Stimulated activated CD4-positive, alpha-beta T cell treated with anti-CD3 and anti-CD28 coated beads, Interleukin-12 subunit alpha, Interleukin-12 subunit beta, amount 100 ng/mL, for 4 hours (primary cell): ENCODE measurements around the gene SLC1A1.

Experiments used
- DNase-seq: peaks from one replicate; pipeline ENCODE4 v3.0.0-alpha.2; 2020

Gene SLC1A1

DNA sequence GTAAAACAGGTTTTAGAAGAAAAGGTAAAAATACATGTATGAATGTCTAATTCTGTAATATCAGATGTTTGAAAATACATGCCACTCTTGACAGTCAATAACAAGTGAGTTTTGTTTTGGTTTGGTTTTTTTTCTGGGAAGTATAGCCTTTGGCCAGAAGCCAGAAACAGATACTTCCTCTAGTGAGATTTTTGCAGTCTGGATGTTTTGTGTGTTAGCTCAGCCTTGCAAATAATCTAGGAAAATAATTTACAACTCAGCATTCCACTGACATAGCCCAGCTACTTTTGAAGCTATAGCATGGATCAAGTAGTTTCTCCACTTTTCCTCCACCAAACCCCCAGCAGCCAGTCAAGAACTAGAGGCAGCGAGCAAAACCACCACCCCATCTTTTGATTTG is 56.7 kb downstream of the SLC1A1 start:
- DNase-seq = no peak

DNA sequence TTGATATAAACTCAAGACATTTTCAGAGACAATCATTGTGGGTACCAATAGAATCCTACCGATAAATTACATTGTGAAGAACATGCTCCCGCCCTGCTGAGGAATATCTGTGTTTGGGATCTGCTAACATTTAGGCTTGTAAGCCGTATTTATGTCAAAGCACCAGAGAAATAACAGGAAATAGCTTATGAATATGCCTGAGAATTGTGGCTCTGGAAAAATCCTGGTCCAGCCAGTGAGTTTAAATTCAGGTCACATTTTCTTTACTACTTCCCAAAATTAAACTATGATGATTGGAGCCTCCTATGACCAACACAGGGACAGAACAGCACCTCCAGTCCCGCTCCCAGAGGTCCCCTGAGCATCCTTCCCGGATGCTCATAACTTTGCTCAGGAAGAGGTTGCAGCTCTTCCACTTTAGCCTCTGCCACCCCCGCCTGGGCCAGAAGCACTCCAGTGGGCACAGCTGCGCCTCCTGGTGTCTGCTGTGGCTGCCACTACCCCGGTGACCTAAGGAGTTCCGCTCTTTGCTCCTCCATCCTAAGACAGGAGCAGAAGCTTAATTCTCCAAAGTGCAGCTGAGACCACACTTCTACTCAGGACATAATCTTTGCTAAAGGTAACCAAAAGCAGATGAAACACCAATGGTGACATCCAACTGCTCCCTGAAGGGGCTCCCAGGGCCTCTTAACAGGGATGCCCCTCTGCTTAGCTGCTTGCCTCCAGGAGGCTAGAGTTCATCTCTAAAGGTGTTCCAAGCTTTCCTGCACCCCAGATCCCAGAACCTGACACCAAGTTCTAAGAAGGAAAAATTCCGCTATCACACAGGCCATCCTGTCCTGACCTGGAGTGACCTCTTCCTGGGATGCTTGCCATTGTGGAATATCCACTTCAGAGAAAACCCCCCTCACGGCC is 58.8 kb downstream of the SLC1A1 start:
- DNase-seq = no peak

DNA sequence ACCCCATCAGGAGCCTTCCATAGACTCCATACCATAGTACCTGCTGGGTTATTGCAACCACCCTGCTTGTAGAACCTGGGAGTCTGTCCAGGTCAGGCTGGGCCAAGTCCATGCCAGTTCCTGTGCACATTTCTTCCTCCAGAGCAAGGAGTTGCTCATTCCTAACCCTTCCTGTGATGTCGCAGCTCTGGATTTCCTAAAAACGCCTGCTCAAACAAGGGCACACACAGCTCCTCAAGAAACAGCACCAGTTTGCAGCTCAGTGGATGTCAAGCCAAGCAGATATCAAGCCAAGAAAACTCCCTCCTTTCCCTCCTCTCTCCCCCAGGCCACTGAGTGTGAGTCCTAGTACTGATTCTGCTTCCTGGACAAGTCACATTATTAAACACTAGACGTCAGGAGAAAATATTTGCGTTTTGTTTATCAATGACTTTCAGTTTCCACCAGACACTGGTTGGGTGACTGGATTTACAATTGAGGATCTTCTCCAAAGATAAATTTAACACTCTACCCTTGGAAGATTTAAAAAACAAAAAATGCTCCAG is 59.6 kb downstream of the SLC1A1 start:
- no peak for DNase-seq

DNA sequence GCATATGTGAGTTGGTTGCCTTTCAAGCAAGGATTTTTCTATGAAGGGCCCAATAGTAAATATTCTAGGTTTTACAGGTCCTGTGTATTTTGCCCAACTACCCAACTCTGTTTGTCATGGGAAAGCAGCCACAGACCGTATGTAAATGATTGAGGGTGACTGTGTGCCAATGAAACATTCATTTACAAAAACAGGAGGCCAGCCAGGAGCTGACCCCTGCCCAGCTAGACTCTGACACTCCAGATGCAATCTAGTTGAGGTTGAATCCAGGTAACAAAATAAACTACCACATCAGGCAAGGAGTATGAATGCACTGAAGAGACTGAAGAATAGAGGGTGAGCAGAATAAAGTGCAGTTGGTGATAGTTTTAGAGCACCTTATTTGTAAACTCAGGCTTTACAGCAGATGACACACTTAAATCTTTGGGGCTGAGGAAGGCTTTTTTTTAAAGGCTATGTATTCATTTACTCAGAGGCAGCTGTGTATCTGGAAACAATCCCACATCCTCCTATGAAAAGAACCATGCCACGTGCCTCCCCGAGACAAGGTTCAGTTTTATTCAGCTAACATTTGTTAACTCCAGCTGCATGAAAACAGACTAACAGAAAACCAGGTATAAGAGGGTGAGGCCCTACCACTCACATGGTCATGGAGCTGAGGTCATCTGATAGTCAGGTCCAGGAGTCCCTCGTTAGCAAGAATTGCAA is 60.7 kb downstream of the SLC1A1 start:
- DNase-seq = no peak

DNA sequence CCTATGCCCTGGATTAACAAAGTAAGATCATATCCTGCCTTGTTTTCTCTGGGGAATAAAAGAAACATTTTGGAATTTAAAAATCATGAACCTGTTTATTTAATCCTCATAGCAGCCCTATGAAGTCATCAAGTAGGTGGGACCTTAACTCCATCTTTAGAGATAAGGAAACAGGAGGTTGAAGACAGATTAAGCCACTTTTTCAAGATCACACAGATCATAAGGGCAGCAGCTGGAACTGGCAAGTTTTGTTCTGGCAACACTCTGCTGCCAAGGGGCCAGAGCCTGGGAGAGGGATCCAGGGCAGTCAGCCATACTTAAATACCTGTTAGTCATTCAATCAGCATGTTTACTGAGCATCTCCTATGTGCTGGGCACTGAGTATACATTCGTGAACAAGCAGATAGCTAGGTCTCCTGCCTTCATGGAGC is 63.7 kb downstream of the SLC1A1 start:
- no peak for DNase-seq

DNA sequence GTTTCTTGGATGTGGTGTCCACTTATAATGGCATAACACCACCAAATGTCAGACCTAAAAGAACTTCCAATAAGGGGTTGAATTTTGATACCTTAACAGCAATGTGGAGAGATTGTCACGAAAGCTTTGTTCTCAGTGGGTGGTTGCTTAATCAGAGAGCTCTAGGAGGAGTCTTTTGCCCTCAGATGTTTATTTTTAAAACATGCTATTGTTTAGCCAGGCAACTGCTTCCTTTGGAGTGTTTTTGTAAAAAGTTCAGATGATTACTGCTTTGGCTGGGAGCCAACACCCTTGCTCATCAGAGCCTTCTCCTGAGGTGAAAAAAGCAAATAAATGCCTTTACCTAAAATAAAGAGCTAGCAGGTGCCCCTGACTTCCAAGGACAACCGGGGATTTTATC is 65.0 kb downstream of the SLC1A1 start:
- DNase-seq = no peak

DNA sequence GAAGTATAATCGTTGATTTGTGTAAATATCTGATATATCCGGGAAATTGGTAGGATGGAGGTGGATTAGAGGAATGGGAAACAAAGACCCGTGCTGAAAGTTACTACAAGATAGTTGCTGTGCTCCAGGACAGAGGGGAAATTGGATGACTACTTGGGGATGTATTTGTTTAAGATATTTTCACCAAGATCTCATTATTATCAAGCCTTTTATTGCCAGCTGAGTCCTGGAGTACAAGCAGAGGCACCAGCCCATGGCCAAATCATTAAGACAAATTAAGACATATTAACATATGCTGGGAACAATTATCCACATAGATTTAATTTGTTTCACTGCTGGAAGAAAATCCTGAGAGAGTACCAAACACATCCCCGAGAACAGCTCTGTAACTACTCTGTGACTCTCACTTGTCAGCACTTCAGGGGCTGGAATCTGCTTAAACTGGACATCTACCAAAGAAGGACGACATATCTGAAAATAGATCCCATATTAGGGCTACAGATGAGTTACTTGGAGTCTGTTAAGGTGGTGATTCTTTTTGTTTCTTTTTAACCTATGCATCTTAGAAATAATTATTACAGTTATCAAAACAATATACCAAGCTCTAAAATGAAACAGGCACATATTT is 68.2 kb downstream of the SLC1A1 start:
- no peak for DNase-seq

DNA sequence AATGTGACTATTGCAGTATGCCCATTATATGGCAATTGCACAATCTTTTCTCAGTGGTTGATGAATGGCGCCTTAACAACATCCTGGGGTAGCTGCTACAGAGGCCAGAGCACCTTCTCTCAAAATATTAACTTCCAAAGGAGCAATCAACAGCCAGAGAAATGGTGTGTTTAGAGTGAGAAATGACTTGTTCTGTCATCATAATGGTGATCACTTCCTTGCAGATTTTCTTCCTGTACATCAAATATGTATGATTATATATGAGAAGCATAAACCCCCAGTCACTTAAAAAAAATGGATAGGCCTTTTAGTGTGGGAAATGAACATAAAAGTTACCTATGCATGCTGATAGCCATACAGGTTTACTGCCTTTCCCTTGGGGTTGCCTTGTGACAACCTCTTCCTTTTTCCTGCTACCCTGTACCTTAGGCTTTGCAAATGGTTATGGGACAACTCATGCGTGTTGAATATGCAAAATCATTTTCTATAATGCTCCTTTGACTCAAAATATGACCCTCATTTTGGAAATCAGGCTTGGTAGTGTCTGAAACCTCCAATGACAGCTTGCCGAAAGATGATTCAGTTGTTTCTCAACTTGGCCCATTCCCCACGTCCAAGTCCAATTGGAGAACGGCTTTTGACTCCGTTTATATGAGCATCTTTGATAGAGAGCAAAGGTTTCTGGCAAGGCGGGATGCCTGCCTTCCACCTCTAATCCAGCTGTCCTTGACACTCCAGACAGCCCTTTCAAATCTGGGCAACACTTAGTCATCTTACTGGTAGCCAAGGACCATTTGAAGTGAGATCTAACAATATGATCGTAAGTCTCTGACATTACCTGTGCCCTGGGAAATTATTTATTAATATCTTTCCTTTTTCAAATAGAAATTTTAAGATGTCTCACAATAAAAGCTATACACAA is 69.3 kb downstream of the SLC1A1 start:
- DNase-seq = no peak

DNA sequence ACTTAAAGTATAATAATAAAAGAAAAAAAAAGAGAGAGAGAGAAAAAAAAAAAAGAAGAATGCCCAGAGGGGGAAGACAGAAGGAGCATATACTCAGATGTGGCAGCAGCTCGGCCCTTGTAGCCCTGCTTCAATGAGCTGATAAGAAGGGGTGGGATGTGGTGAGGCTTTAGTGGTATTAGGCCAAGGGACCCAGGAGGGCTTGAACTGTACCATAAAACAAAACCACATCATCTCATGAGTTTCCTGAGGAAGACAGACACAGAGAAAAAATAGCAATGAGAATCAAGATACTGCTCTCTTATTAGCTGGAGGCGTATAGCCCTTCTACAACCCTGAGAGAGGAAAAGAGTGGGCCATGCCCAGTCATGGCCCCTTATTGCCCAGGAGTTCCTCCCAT is 72.8 kb downstream of the SLC1A1 start:
- DNase-seq = no peak

DNA sequence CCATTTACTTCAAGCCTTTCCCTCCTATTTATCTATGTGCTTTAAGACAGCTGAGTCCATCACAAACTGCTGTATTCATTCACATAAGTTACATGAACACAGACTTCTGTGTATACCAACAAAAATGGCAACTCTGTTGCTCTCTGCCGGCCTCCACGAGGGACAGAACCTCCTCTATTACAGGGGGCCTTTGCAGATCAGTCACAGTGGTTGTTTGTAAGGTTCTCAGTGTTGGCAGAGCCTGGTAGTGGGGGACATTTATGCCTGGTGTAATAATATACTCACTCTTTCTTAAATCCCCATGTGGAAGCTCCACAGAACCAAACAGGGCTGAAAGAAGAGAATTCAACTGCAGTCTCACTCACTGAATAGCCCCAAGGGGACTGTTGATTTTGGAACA is 76.5 kb downstream of the SLC1A1 start:
- DNase-seq = no peak

DNA sequence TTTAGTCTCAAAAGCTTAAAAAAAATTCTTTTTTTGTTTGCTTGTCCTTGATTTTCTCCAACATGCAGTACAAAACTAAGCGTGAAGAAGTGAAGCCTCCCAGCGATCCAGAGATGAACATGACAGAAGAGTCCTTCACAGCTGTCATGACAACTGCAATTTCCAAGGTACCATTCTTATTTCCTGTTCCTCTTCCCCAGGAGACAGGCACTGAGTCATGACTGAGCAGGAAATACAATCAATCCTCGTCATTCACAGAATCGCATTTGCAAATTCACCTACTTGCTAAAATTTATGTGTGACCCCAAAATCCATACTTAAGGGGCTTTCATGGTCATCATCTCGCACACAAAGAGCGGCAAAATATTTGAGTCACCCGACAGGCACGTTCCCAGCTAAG is 77.3 kb downstream of the SLC1A1 start:
- no peak for DNase-seq

DNA sequence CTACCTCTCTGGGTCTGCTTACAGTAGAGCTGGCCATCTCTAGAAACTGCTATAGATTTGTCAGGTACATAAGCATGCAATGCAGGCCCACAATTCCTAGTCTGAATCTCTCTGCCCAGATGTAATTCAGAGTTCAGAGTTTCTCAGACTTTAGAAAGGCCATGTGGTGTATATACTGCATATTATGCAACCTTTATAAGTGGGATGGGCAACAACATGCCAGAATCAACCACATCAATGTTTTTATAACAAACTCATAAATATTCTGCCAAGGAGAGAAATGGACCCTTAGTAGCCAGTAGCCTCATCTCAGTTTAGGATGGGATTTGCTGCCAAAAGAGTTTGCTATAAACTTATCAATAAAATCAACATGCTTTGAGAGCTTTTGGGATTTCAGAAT is 78.8 kb downstream of the SLC1A1 start:
- no peak for DNase-seq

DNA sequence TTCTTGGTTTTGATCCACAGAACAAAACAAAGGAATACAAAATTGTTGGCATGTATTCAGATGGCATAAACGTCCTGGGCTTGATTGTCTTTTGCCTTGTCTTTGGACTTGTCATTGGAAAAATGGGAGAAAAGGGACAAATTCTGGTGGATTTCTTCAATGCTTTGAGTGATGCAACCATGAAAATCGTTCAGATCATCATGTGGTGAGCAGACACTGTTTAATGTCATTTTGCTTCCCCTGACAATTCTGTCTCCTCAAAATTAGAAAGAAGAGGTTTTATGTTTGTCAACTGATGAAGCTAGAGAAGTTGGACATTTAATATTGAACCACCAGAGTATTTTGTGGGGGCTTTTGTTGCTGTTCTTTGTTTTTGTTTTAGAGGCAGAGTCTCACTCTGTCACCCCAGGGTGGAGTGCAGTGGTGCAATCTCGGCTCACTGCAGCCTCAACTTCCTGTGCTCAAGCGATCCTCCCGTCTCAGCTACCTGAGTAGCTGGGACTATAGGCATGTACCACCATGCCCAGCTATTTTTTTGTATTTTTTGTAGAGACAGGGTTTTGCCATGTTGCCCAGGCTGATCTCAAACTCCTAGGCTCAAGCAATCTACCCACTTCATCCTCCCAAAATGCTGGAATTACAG is 82.0 kb downstream of the SLC1A1 start:
- no peak for DNase-seq

DNA sequence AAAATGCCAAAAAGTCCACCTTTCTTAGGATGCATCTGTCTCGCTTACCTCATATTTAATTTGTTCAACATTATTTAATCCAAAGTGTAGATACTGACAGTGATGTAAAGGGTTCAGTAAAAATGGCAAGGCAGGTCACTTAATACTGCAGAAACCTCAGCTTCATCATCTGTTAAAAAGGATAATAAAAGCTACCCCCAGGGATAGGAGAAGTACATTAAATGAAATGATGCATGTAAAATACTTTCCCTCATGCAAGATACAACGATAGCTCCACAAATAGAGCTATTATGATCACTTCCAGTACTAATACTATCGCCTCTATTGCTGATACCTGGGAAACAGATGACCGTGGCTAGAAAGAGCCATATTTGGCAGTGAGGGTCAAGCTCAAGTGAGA is 82.9 kb downstream of the SLC1A1 start:
- DNase-seq = no peak

DNA sequence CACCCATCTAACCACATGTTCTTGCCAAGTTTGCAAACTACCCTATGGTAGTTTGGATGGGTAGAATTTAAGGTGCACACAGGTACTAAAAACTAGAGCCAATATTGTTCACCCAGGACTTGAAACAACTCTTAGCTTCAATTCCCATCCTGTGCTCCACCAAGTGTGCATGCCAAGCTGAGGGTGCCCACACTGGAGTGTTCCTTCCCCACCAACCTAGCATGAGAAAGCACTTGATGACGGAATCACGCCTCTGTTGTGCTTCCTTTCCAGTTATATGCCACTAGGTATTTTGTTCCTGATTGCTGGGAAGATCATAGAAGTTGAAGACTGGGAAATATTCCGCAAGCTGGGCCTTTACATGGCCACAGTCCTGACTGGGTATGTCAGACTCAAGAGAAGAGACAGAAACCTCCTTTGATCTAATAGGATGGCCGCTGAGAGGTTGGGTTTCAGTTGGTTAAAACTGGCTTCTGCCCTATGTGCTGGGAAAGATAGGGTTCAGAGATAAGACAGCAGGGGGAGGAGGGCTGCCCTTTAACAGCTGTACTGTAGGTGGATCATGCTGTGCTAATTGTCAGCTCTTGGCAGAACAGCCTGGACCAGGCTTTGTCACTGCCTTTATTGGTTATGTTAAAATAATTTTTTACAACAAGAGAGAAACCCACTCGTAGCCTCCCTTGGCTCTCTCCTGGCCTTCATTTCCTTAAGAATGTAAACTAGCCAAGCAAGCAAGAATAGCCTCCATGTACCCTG is 83.5 kb downstream of the SLC1A1 start:
- no peak for DNase-seq

DNA sequence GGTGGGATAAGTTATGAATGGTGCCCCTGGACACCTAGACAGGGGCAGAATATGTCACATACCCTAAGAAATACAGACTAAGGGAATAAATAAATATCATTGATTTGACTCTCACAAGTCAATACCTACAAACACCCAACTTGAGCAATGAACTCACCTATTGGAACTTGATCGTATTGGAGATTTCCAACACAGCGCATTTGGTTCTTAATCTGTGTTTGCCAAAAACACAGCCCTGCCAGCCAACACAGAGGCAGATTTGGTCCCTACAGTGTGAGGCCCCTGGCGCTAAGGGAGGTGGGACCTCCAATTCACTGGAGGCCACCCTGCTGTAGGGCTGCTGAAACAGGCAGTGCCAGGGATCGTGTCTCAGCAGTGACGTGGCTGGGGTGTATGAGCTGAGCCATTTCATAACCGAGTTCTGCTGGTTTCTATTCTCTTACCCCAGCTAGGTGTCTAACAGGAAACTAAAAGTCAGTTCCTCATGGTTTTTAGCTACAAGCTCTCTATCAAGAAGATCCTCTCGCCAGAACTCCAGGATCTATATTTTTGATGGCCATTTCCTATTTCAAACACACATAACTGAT is 84.5 kb downstream of the SLC1A1 start:
- DNase-seq = no peak

DNA sequence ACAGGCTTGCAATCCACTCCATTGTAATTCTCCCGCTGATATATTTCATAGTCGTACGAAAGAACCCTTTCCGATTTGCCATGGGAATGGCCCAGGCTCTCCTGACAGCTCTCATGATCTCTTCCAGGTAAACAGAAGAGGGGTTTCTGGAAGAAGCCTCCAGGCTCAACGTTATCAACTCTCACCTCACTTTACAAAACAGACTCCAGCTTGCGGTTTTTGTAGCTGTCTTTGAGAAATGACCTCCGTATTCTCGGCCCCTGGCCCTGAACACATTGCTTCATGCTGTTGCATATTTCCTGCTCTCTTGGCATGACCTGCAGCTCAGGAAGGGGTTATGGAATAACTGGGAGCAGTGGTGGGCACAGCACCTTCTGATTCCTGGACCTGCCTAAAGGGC is 85.7 kb downstream of the SLC1A1 start:
- DNase-seq = no peak

DNA sequence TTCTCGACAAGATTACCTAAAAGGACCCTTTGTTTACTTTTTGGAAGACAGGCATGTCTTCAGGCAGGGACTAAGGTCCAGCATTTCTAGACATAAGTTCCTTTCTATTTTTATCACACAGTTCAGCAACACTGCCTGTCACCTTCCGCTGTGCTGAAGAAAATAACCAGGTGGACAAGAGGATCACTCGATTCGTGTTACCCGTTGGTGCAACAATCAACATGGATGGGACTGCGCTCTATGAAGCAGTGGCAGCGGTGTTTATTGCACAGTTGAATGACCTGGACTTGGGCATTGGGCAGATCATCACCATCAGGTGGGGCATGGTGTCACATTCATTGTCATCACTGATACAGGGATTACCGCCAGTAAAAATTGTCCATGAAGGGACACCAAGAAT is 86.2 kb downstream of the SLC1A1 start:
- no peak for DNase-seq

DNA sequence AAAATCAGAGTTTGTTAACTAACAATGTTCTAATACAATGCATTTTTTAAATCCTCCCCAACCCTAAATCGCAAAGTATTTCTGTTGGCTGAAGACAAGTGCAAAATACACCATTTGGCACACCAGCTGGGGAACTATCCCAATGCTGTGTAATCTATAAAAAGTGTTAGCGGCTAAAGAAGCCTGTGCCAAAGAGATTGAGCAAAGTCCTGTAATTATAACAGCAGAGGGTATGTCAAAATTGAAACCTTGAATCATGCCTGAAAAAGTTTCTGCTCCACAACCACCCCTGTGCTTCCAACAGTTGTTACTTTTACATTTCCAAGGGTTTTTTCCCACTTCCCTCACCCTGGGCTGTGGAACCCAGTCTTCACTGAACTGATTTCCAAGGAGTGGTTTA is 88.7 kb downstream of the SLC1A1 start:
- DNase-seq = no peak

DNA sequence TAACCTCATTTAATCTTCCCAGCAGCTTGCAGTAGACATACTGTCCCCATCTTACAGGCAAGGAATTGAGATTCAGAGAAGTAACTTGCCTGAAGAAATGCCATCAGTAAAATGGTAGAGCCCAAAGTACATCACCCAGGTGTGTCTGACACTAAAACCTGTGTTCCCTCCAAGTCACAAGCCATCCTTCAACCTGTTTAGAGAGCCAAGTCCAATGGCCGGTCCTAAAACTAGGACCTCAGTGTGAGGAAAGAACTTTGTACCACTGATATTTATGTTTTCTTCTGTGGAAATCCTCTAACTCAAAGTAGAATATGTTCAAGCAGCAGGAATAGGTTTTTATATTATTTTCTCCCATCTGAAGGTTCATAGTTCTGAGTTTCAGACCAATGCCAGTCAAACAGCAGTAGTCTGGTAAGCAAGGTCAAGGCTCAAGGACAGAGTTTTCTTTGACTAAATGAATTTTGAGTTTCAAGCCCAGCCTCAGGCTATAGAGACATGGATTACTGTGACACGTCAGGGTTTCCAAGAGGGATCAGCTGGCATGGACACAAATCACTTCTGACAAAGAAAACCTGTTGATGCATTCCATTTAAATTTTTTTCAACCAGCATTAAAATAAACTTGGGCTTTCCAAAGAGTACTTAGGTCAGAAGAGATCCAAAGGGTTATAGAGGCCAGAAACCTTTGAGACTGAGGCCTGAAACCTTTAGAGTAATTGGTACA is 90.9 kb downstream of the SLC1A1 start:
- no peak for DNase-seq
